Neuronal stem cell (in vitro differentiated cells): ENCODE measurements around the gene DNAJB9.

Experiments used
- DNase-seq: peaks from one replicate; pipeline ENCODE4 v3.0.0-alpha.2; 2013; ENCODE audit warnings: low spot score
- H2AFZ ChIP-seq: one replicate; pipeline ENCODE4 v1.6.1; 2013; ENCODE audit warnings: mild to moderate bottlenecking, low read length, inconsistent platforms
- H2AK5ac ChIP-seq: 2 replicates; pipeline ENCODE4 v1.6.1; 2013; ENCODE audit warnings: low read depth, mild to moderate bottlenecking, inconsistent platforms, low read length, moderate library complexity, mixed read lengths
- H2BK120ac ChIP-seq: 2 replicates; pipeline ENCODE4 v1.6.1; 2013; ENCODE audit warnings: low read depth, mild to moderate bottlenecking, inconsistent platforms, low read length, moderate library complexity, mixed read lengths
- H2BK12ac ChIP-seq: one replicate; pipeline ENCODE4 v1.6.1; 2013; ENCODE audit warnings: low read length, inconsistent platforms
- H2BK15ac ChIP-seq: 2 replicates; pipeline ENCODE4 v1.6.1; 2013; ENCODE audit warnings: mild to moderate bottlenecking, low read length, inconsistent platforms, mixed read lengths
- H2BK5ac ChIP-seq: one replicate; pipeline ENCODE4 v1.6.1; 2013; ENCODE audit warnings: inconsistent platforms, mild to moderate bottlenecking, low read length, moderate library complexity
- H3K14ac ChIP-seq: one replicate; pipeline ENCODE4 v1.6.1; 2013; ENCODE audit warnings: low read length, inconsistent platforms
- H3K18ac ChIP-seq: 2 replicates; pipeline ENCODE4 v1.6.1; 2013; ENCODE audit warnings: low read length, inconsistent platforms
- H3K23ac ChIP-seq: 2 replicates; pipeline ENCODE4 v1.6.1; 2013; ENCODE audit warnings: low read depth, mild to moderate bottlenecking, mixed read lengths, low read length, inconsistent platforms; ENCODE audit not compliant: poor library complexity
- H3K27ac ChIP-seq: replicated peaks from 3 replicates; pipeline ENCODE4 v1.5.1; 2013; ENCODE audit warnings: low read length, inconsistent platforms
- H3K27me3 ChIP-seq, 3 experiments: 2 replicates each; pipeline ENCODE4 v1.6.1; 2013; ENCODE audit warnings: low read length in 3 of 3, mild to moderate bottlenecking in 2 of 3, inconsistent platforms in 1 of 3, low read depth in 1 of 3, mixed read lengths in 1 of 3, moderate library complexity in 1 of 3; ENCODE audit not compliant: control insufficient read depth in 3 of 3, insufficient read depth in 3 of 3
- H3K36me3 ChIP-seq, 2 donors: replicated peaks in 1 of 2; 2 replicates each; pipeline ENCODE4 v1.6.1; 2013; ENCODE audit warnings: low read length in 2 of 2; ENCODE audit not compliant: control insufficient read depth in 2 of 2, insufficient read depth in 2 of 2
- H3K4ac ChIP-seq: 2 replicates; pipeline ENCODE4 v1.6.1; 2013; ENCODE audit warnings: inconsistent platforms, mild to moderate bottlenecking, low read length, moderate library complexity
- H3K4me1 ChIP-seq, 2 donors: 1 replicate in 1 of 2; 2 replicates in 1 of 2; pipeline ENCODE4 v1.6.1; 2013; ENCODE audit warnings: low read length in 2 of 2, low read depth in 1 of 2; ENCODE audit not compliant: control insufficient read depth in 2 of 2, insufficient read depth in 1 of 2
- H3K4me2 ChIP-seq: one replicate; pipeline ENCODE4 v1.6.1; 2013; ENCODE audit warnings: mild to moderate bottlenecking, low read length, inconsistent platforms; ENCODE audit not compliant: insufficient read depth, poor library complexity, severe bottlenecking
- H3K4me3 ChIP-seq, 2 donors: 2 replicates each; pipeline ENCODE4 v1.5.1; 2013; ENCODE audit warnings: low read length in 2 of 2, mild to moderate bottlenecking in 2 of 2, inconsistent platforms in 1 of 2, moderate library complexity in 1 of 2
- H3K79me1 ChIP-seq: one replicate; pipeline ENCODE4 v1.6.1; 2013; ENCODE audit warnings: low read depth, mild to moderate bottlenecking, inconsistent platforms, low read length, moderate library complexity
- H3K9ac ChIP-seq: one replicate; pipeline ENCODE4 v1.6.1; 2013; ENCODE audit warnings: mild to moderate bottlenecking, low read depth, low read length, inconsistent platforms; ENCODE audit not compliant: poor library complexity
- H3K9me3 ChIP-seq, 2 donors: replicated peaks in 1 of 2; 2 replicates each; pipeline versions ENCODE3 to v1.6.1; 2013; ENCODE audit warnings: low read length in 2 of 2, mild to moderate bottlenecking in 2 of 2, inconsistent platforms in 1 of 2, low read depth in 1 of 2, mixed read lengths in 1 of 2, moderate library complexity in 1 of 2; ENCODE audit not compliant: control insufficient read depth in 2 of 2, insufficient read depth in 1 of 2
- H4K8ac ChIP-seq: one replicate; pipeline ENCODE4 v1.6.1; 2013; ENCODE audit warnings: low read depth, mild to moderate bottlenecking, inconsistent platforms, low read length, moderate library complexity
- H4K91ac ChIP-seq: one replicate; pipeline ENCODE4 v1.6.1; 2013; ENCODE audit warnings: low read length, low read depth, mild to moderate bottlenecking, inconsistent platforms; ENCODE audit not compliant: poor library complexity
- WGBS, 2 donors: extraction: QIAGEN DNeasy Blood & Tissue Kit; methylation state at CpG; one replicate each; pipeline ENCODE4 v1.1.7; 2013; ENCODE audit warnings: missing lambda C conversion rate in 2 of 2, mixed read lengths in 1 of 2; ENCODE audit not compliant: insufficient read length in 2 of 2, insufficient replicate concordance in 1 of 2; ENCODE audit errors: extremely low coverage in 2 of 2; 5-methylcytosine and 5-hydroxymethylcytosine counted together

DNAJB9 gene

DNA sequence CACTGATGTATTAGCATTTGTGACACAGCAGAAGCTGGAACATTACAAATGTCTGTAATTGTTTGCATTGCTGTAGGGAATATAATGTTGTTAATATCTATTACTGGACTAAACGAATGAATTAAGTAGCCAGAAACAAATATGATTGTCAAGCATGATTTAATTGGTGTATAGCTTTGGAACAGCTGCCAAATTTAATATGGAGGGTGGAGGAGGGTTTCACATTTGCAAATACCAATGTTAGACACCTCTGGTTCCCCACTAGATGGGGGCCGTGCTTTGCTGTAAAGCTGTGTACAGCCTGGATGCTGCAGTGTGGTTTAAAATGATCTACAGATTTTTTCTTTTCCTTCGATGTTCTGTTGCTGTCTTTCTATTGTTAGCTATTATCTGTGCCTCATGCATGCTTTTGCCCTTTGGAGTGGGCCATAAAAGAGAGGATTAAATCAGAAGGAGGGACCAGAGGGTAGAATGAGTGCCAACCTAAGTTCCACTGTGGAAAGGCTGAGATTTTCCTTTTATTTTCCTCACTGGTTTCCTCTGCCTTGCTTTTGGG, 23.1 kb downstream of the DNAJB9 start:
- whole genome bisulfite sequencing, 2 donors: no CpG with 5 or more reads among the region's 3 CpGs
- H4K91ac ChIP-seq: no peak overlapping the region
- no peak overlapping the region for H3K9ac ChIP-seq
- H2AK5ac ChIP-seq: no peak overlapping the region
- H3K9me3 ChIP-seq: no peaks in the 10 kb centered on the region
- H2BK5ac ChIP-seq: no peak overlapping the region
- H3K27ac ChIP-seq: no peak overlapping the region
- no peak overlapping the region for H2BK15ac ChIP-seq
- no peak for DNase-seq
- no peak overlapping the region for H2BK120ac ChIP-seq
- peaks cover 5 to 11% of the 10 kb centered on the region in 2 donors for H3K4me1 ChIP-seq
- no peak overlapping the region for H3K4ac ChIP-seq
- no peak overlapping the region for H3K23ac ChIP-seq
- H3K79me1 ChIP-seq: no peaks in the 10 kb centered on the region
- peak overlapping the region; percentile 81 for H2AFZ ChIP-seq
- H3K4me3 ChIP-seq: no peak overlapping the region
- no peak overlapping the region for H2BK12ac ChIP-seq
- no peaks in the 10 kb centered on the region for H3K36me3 ChIP-seq
- H3K18ac ChIP-seq: no peak overlapping the region
- no peak overlapping the region for H3K4me2 ChIP-seq
- no peak overlapping the region for H4K8ac ChIP-seq
- no peak overlapping the region for H3K14ac ChIP-seq
- no peaks in the 10 kb centered on the region for H3K27me3 ChIP-seq

DNA sequence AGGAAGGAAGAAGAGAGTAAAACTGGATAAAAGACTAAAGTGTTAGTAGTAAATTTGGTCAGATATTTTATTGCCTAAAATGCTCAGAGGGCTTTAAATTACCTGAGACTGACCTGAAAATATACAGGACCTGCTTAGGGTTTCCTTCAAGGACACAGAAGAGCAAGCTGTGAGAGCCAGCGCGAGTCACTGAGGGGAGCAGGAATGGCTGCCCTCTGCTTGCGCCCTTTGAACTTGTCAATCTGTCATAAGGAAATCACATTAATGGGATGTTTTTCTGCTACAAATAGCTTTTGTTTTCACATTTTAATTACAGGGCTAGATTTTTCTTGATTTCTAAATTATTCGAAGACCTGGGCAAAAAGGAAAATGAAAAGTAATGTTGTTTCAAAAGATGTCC, 26.9 kb downstream of the DNAJB9 start:
- Histone ChIP-seq H2BK15ac (no peak overlapping the region), H3K4me3 (no peak overlapping the region), H2BK12ac (no peak overlapping the region), H3K27ac (no peak overlapping the region), H3K4me2 (no peak overlapping the region), H3K18ac (no peak overlapping the region), H2BK5ac (no peak overlapping the region), H3K27me3 (no peaks in the 10 kb centered on the region), H2AFZ (no peak overlapping the region), H3K9me3 (no peaks in the 10 kb centered on the region), H4K8ac (no peak overlapping the region), H2AK5ac (no peak overlapping the region), H3K79me1 (no peaks in the 10 kb centered on the region), H3K36me3 (no peaks in the 10 kb centered on the region), H4K91ac (no peak overlapping the region), H3K14ac (no peak overlapping the region), H2BK120ac (no peak overlapping the region), H3K9ac (no peak overlapping the region), H3K4me1 (peaks cover 5 to 22% of the 10 kb centered on the region in 2 donors), H3K23ac (no peak overlapping the region), H3K4ac (no peak overlapping the region)
- no peak for DNase-seq
- WGBS, 2 donors: no CpG with 5 or more reads among the region's 4 CpGs

DNA sequence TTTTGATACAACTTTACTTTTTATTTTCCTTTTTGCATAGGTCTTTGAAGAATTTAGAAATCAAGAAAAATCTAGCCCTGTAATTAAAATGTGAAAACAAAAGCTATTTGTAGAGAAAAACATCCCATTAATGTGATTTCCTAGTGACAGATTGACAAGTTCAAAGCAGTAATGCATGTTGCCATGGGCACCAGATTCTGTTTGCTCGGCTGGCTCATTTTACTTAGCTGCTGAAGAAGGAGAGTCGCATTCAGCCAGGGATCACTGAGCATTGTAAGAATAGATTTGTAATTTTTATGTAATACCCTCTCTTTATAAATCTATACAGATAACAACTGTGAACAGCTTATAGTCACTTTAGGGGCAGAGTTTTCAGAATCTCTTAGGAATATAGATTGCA, 28.5 kb downstream of the DNAJB9 start:
- WGBS, 2 donors: no CpG with 5 or more reads among the region's 2 CpGs
- Histone ChIP-seq H3K4me2 (no peak overlapping the region), H2BK5ac (no peak overlapping the region), H2BK120ac (no peak overlapping the region), H3K27ac (no peak overlapping the region), H3K4me1 (peaks cover 2 to 18% of the 10 kb centered on the region in 2 donors), H3K18ac (no peak overlapping the region), H4K91ac (no peak overlapping the region), H2AK5ac (no peak overlapping the region), H3K79me1 (no peaks in the 10 kb centered on the region), H2BK12ac (no peak overlapping the region), H4K8ac (no peak overlapping the region), H3K14ac (no peak overlapping the region), H3K9ac (no peak overlapping the region), H3K36me3 (no peaks in the 10 kb centered on the region), H3K4me3 (no peak overlapping the region), H3K4ac (no peak overlapping the region), H2BK15ac (no peak overlapping the region), H3K23ac (no peak overlapping the region), H2AFZ (no peak overlapping the region), H3K9me3 (no peaks in the 10 kb centered on the region), H3K27me3 (no peaks in the 10 kb centered on the region)
- no peak for DNase-seq

- Histone ChIP-seq H3K79me1 (no peaks in the 10 kb centered on the region), H3K4me3 (no peak overlapping the region), H3K4me2 (no peak overlapping the region), H2BK12ac (no peak overlapping the region), H3K9ac (no peak overlapping the region), H3K4me1 (peaks cover 2 to 17% of the 10 kb centered on the region in 2 donors), H4K91ac (no peak overlapping the region), H2AK5ac (no peak overlapping the region), H3K4ac (no peak overlapping the region), H3K27ac (no peak overlapping the region), H3K27me3 (no peaks in the 10 kb centered on the region), H3K14ac (no peak overlapping the region), H2BK120ac (no peak overlapping the region), H2BK15ac (no peak overlapping the region), H2AFZ (no peak overlapping the region), H3K9me3 (no peaks in the 10 kb centered on the region), H3K18ac (no peak overlapping the region), H3K23ac (no peak overlapping the region), H3K36me3 (no peaks in the 10 kb centered on the region), H2BK5ac (no peak overlapping the region), H4K8ac (no peak overlapping the region)
- WGBS, 2 donors: no CpG with 5 or more reads among the region's 6 CpGs
- no peak for DNase-seq
Observed at GRCh38 chr7:108598914-108599580, 29.4 kb downstream of the DNAJB9 start.
